ENCODE measurements around the gene CLIC6.

- TF ChIP-seq CTCF (IDR thresholded peaks at IDR 0.05), result no peak
- TF ChIP-seq ZFX (IDR thresholded peaks at IDR 0.05; ENCODE audit: borderline replicate concordance), result no peak
Measured at GRCh38 chr21:34619841-34620665, 48.7 kb upstream of the CLIC6 start.
